ENCODE data around the gene DKC1.
"Not testable (repeated sequence)": the region's sequence is repeated elsewhere in the genome, so short reads cannot be mapped to it uniquely, and the experiment has no call there.

DKC1 gene

DNA sequence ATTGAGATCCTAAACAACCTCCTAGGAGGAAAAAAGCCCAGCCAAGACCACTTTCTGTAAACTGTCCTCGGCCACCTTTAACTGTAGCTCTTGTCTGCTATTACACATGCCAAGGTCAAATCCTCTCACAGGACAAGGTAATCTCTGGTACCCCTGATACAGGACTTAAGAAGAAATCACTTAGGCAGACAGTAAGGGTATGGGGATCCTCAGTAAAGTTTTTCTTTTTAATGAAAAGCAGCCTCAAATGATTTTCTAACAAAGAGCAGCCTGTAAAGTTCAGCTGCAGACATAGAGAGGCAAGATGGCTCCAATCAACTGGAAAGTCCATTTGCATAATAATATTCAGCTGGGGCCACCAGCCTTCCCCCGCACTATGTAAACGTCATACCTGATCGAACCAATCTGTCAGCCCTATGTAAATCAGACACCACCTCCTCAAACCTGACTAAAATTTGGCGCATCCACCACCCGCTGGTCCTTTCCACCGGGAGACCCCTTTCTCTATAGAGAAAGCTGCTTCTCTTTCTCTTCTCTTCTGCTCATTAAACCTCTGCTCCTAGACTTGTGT lies 57.2 kb downstream of the DKC1 start:
- no peak for DNase-seq (ENCODE audit: low read depth)

DNA sequence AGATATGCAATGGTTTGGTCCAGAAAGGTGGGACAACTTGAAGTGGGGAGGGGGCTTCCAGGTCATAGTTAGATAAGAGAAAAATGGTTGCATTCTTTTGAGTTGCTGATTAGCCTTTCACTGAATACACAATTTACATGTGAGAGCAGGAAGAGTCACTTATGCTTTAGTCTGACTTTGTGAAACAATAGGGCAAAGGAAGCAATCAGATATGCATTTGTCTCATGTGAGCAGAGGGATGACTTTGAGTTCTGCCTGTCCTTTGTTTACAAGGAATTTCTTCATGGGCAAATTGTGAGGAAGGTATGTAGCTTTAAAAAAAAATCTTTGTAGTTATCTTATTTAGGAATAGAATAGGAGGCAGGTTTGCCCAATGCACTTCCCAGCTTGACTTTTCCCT lies 58.9 kb downstream of the DKC1 start:
- DNase-seq (ENCODE audit: low read depth), result no peak

DNA sequence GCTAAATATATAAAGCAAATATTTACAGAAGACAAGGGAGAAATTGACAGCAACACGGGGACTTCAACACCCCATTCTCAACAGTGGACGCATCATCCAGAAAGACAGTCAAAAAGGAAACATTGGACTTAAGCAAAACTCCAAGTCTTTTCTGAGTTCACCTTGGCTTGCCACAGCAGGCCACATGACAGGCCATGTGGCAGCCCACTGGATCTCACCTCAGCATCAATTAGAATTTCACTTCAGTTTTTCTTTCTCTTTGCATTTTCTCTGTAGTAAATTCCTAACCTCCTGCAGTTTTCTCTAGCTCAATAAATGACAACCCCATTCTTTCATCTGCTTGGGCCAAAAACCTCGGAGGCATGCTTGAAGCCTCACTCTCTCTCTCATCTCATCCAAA lies 59.4 kb downstream of the DKC1 start:
- no peak for DNase-seq (ENCODE audit: low read depth)

DNA sequence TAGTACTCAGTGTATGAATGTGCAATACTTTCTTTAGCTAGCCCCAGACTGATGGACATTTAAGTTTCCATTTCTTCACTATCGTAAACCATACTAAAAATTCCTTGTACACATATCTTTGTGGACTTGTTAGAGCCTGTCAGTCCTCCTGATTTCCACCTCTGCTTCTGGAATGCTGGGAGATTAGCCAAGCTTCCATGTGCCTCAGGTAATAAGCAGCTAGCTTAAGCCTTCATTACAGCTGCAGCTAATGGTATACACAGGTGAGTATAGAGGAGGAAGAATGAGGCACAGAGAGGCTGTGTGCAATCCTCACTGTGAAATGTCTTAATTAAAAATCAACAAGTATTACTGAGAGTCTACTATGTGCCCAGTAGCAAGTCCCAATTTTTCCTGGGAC lies 62.0 kb downstream of the DKC1 start:
- no peak for DNase-seq (ENCODE audit: low read depth)

DNA sequence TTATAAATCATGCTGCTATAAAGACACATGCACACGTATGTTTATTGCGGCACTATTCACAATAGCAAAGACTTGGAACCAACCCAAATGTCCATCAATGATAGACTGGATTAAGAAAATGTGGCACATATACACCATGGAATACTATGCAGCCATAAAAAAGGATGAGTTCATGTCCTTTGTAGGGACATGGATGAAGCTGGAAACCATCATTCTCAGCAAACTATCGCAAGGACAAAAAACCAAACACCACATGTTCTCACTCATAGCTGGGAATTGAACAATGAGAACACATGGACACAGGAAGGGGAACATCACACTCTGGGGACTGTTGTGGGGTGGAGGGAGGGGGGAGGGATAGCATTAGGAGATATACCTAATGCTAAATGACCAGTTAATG lies 62.9 kb downstream of the DKC1 start:
- not testable (repeated sequence) for DNase-seq (ENCODE audit: low read depth)

All from stimulated activated CD8-positive, alpha-beta memory T cell treated with anti-CD3 and anti-CD28 coated beads, Interleukin-12 subunit alpha, Interleukin-12 subunit beta, amount 100 ng/mL, for 1 hour (primary cell).